HepG2 (cell line): ENCODE results near the gene CD101. TPM values are rescaled to one million over a fixed set of nuclear protein-coding genes. Genes with fewer than 3 reads are reported as not detected.

Experiments used
- ATAC-seq: fragments of 200-7000 bp; cut with Tn5 transposase; 3 replicates; pipeline ENCODE4 v1.9.1; 2020; ENCODE audit warnings: mild to moderate bottlenecking, moderate library complexity
- BruUV-seq: library from RNA; stranded (reverse); fragments of 400-500 nt; replicated peaks from 2 replicates; lab custom pipeline; 2021; lab: Mats Ljungman, UMichigan
- CTCF ChIA-PET: fragments of 300-600 bp; formaldehyde crosslinking; extraction: SDS; loops from one replicate; lab custom pipeline; 2021; ENCODE audit warnings: low total read pairs, inconsistent platforms, low intra/inter-chr PET ratio; lab: Yijun Ruan, JAX
- POLR2A ChIA-PET: fragments of 350-600 bp; sonication (Branson Sonifier 250); formaldehyde crosslinking; loops from one replicate; lab custom pipeline; 2020; ENCODE audit warnings: antibody characterized with exemption, inconsistent platforms; lab: Yijun Ruan, JAX
- DNase-seq: peaks from one replicate; pipeline ENCODE4 v3.0.0-alpha.2; 2015; ENCODE audit warnings: low spot score
- FAIRE-seq: peaks from 3 replicates; lab custom pipeline; 2011; peaks lifted over from hg19 to GRCh38; lab: Jason Lieb, UNC
- H2AFZ ChIP-seq: one replicate; pipeline ENCODE4 v1.6.1; 2011; ENCODE audit warnings: low read length, inconsistent platforms
- H3K27ac ChIP-seq: fragments of 300-600 bp; 3 replicates; pipeline ENCODE4 v1.8.0; 2011; ENCODE audit warnings: mixed run types, mild to moderate bottlenecking, mixed read lengths, low read length, inconsistent platforms; ENCODE audit not compliant: insufficient read depth; ENCODE audit errors: extremely low read length
- H3K27me3 ChIP-seq, 2 experiments: fragments of 200-600 bp in 1 of 2; 2 replicates in 1 of 2; 3 replicates in 1 of 2; pipeline versions ENCODE4 v1.6.0 to v1.8.0; 2011; ENCODE audit warnings: low read length in 2 of 2, mild to moderate bottlenecking in 2 of 2, moderate library complexity in 2 of 2, inconsistent platforms in 1 of 2; ENCODE audit not compliant: insufficient read depth in 2 of 2, control insufficient read depth in 1 of 2
- H3K36me3 ChIP-seq, 2 experiments: fragments of 200-600 bp in 1 of 2; replicated peaks in 1 of 2; 2 replicates in 1 of 2; 3 replicates in 1 of 2; pipeline versions ENCODE4 v1.5.1 to v1.8.0; 2011; ENCODE audit warnings: low read length in 2 of 2, inconsistent platforms in 1 of 2; ENCODE audit not compliant: insufficient read depth in 2 of 2, control insufficient read depth in 1 of 2
- H3K4me1 ChIP-seq: 2 replicates; pipeline ENCODE4 v1.5.1; 2012; ENCODE audit warnings: low read length, inconsistent platforms; ENCODE audit not compliant: insufficient read depth
- H3K4me2 ChIP-seq: 2 replicates; pipeline ENCODE4 v1.6.0; 2011; ENCODE audit warnings: low read depth, low read length, inconsistent platforms
- H3K4me3 ChIP-seq, 3 experiments: fragments of 200-600 bp in 1 of 3; sonication (generic), shearing (Covaris generic) in 1 of 3; replicated peaks in 1 of 3; 2 replicates each; pipeline ENCODE4 v1.5.1; 2011 to 2016; ENCODE audit warnings: low read length in 3 of 3, inconsistent platforms in 2 of 3, low read depth in 2 of 3, mild to moderate bottlenecking in 2 of 3, control low read depth in 1 of 3, mixed read lengths in 1 of 3; ENCODE audit not compliant: insufficient read depth in 1 of 3
- H3K79me2 ChIP-seq: one replicate; pipeline ENCODE4 v1.6.1; 2011; ENCODE audit warnings: low read length, inconsistent platforms; ENCODE audit not compliant: insufficient read depth
- H3K9ac ChIP-seq: 2 replicates; pipeline ENCODE4 v1.6.0; 2011; ENCODE audit warnings: mild to moderate bottlenecking, low read depth, low read length, inconsistent platforms; ENCODE audit not compliant: insufficient read depth
- H3K9me3 ChIP-seq: 2 replicates; pipeline ENCODE4 v1.5.1; 2012; ENCODE audit warnings: mild to moderate bottlenecking, low read length
- H4K20me1 ChIP-seq: 2 replicates; pipeline ENCODE4 v1.6.0; 2011; ENCODE audit warnings: inconsistent platforms, mild to moderate bottlenecking, low read length, moderate library complexity; ENCODE audit not compliant: insufficient read depth
- ARID5B ChIP-seq: IDR thresholded peaks from 2 replicates; pipeline ENCODE4 v1.4.0; 2020; ENCODE audit warnings: mild to moderate bottlenecking, missing genetic modification reagents
- BCL6 ChIP-seq: IDR thresholded peaks from 2 replicates; pipeline ENCODE4 v1.6.1; 2016; ENCODE audit warnings: missing genetic modification reagents, missing compliant biosample characterization
- CBX2 ChIP-seq, 2 experiments: fragments of 200-600 bp in 1 of 2; sonication (generic); formaldehyde crosslinking in 1 of 2; IDR thresholded peaks; 2 replicates each; pipeline versions ENCODE4 v1.7.0 to v1.8.1; 2018 to 2022; ENCODE audit warnings: low read depth in 2 of 2, low read length in 1 of 2, mild to moderate bottlenecking in 1 of 2, missing genetic modification reagents in 1 of 2
- CBX5 ChIP-seq: sonication (generic); formaldehyde crosslinking; IDR thresholded peaks from 2 replicates; pipeline ENCODE4 v1.4.0; 2020; ENCODE audit warnings: missing genetic modification reagents, borderline replicate concordance
- FOXK2 ChIP-seq: fragments of 450-650 bp; IDR thresholded peaks from 2 replicates; pipeline ENCODE4 v1.6.1; 2016
- KAT7 ChIP-seq: IDR thresholded peaks from 2 replicates; pipeline ENCODE4 v1.6.1; 2018; ENCODE audit warnings: borderline replicate concordance, missing compliant biosample characterization
- KLF11 ChIP-seq: IDR thresholded peaks from 2 replicates; pipeline ENCODE4 v1.6.1; 2016; ENCODE audit warnings: missing compliant biosample characterization
- ONECUT2 ChIP-seq: sonication (generic); formaldehyde crosslinking; IDR thresholded peaks from 2 replicates; pipeline ENCODE4 v1.4.0; 2020; ENCODE audit warnings: missing genetic modification reagents
- SETDB1 ChIP-seq: sonication (generic); formaldehyde crosslinking; IDR thresholded peaks from 2 replicates; pipeline ENCODE4 v1.5.1; 2020; ENCODE audit warnings: missing genetic modification reagents, mild to moderate bottlenecking, borderline replicate concordance
- SNAPC5 ChIP-seq: sonication (generic); formaldehyde crosslinking; IDR thresholded peaks from 2 replicates; pipeline ENCODE4 v1.8.1; 2023; ENCODE audit warnings: mild to moderate bottlenecking, missing genetic modification reagents, borderline replicate concordance
- TRIM24 ChIP-seq: sonication (generic); formaldehyde crosslinking; IDR thresholded peaks from 2 replicates; pipeline ENCODE4 v1.8.0; 2022; ENCODE audit warnings: mild to moderate bottlenecking, missing genetic modification reagents
- ZNF383 ChIP-seq: sonication (generic); formaldehyde crosslinking; IDR thresholded peaks from 2 replicates; pipeline ENCODE4 v1.4.0; 2020; ENCODE audit warnings: missing genetic modification reagents, mild to moderate bottlenecking, borderline replicate concordance
- ZNF570 ChIP-seq: sonication (generic); formaldehyde crosslinking; IDR thresholded peaks from 2 replicates; pipeline ENCODE4 v1.4.0; 2020; ENCODE audit warnings: mild to moderate bottlenecking, missing genetic modification reagents, borderline replicate concordance
- ZSCAN21 ChIP-seq: sonication (generic); formaldehyde crosslinking; IDR thresholded peaks from 2 replicates; pipeline ENCODE4 v1.8.0; 2022; ENCODE audit warnings: mild to moderate bottlenecking, missing genetic modification reagents, moderate library complexity, borderline replicate concordance
- WGBS: methylation state at CpG from one replicate; pipeline ENCODE4 v1.1.6; 2017; ENCODE audit warnings: low lambda C conversion rate; 5-methylcytosine and 5-hydroxymethylcytosine counted together
- in situ Hi-C: cut with HindIII; loops from 2 replicates; pipeline ENCODE4 v1.10.0; 2017; ENCODE audit warnings: low pct_unique_long_range_greater_than_20kb; ENCODE audit not compliant: extremely low pct_ligation_motif_present
- intact Hi-C: fragments of 100-400 bp; cut with micrococcal nuclease; formaldehyde crosslinking; loops from one replicate; pipeline ENCODE4 v1.10.0; 2022; ENCODE audit not compliant: unreplicated experiment
- polyA plus RNA-seq, 8 experiments: library from polyadenylated mRNA; depleted of rRNA in 3 of 8; stranded (reverse) in 7 of 8; unstranded in 1 of 8; fragments of >200 nt; fragmentation: Illumina TruSeq in 4 of 8; extraction: Trizol in 4 of 8; gene quantifications; 2 replicates each; pipeline versions ENCODE4 v1.2.1 to v1.2.3, GENCODE V29; 2011 to 2016; ENCODE audit warnings: low read depth in 4 of 8, missing spikeins in 1 of 8, mixed read lengths in 1 of 8; ENCODE audit not compliant: insufficient read depth in 1 of 8
- total RNA-seq, 5 experiments: library from RNA; depleted of rRNA; stranded (reverse); fragments of >200 nt; fragmentation: Illumina TruSeq; extraction: Trizol; gene quantifications; 2 replicates each; pipeline ENCODE4 v1.2.3, GENCODE V29; 2016; ENCODE audit warnings: low read depth in 1 of 5
- TF ChIP-seq, protein P1 (sequence below): sonication (generic); formaldehyde crosslinking; IDR thresholded peaks from 2 replicates; pipeline ENCODE4 v1.8.1; 2022; ENCODE audit warnings: mild to moderate bottlenecking, missing genetic modification reagents
- TF ChIP-seq, protein P2 (sequence below): sonication (generic); formaldehyde crosslinking; IDR thresholded peaks from 2 replicates; pipeline ENCODE4 v1.9.0; 2021; ENCODE audit warnings: missing genetic modification reagents, borderline replicate concordance

CD101 gene
- total and polyA plus RNA-seq, 2 of the 13 experiments (the other 11 are each of a cell fraction or from before 2014, with no cell fraction given) = 0.05 to 0.09 TPM

- TF ChIP-seq FOXK2 = no peak
- no peak for TF ChIP-seq ZSCAN21 (CRISPR knock-in tag)
- TF ChIP-seq CBX5 (CRISPR knock-in tag) = no peak
- TF ChIP-seq ARID5B = no peak
- TF ChIP-seq CBX2 (IDR thresholded peaks at IDR 0.05; ENCODE audit: low read depth, low read length) = no peak
- TF ChIP-seq CBX2 (CRISPR knock-in tag; IDR thresholded peaks at IDR 0.05; ENCODE audit: low read depth) = no peak
- TF ChIP-seq, protein P1, sequence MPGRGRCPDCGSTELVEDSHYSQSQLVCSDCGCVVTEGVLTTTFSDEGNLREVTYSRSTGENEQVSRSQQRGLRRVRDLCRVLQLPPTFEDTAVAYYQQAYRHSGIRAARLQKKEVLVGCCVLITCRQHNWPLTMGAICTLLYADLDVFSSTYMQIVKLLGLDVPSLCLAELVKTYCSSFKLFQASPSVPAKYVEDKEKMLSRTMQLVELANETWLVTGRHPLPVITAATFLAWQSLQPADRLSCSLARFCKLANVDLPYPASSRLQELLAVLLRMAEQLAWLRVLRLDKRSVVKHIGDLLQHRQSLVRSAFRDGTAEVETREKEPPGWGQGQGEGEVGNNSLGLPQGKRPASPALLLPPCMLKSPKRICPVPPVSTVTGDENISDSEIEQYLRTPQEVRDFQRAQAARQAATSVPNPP = no peak
- no peak for TF ChIP-seq KAT7 (CRISPR knock-in tag)
- no peak for TF ChIP-seq ONECUT2
- TF ChIP-seq TRIM24 (CRISPR knock-in tag) = no peak
- no peak for TF ChIP-seq SETDB1 (CRISPR knock-in tag)
- TF ChIP-seq KLF11 = no peak
- TF ChIP-seq ZNF383 = no peak
- TF ChIP-seq ZNF570 (CRISPR knock-in tag) = no peak
- TF ChIP-seq, protein P2, sequence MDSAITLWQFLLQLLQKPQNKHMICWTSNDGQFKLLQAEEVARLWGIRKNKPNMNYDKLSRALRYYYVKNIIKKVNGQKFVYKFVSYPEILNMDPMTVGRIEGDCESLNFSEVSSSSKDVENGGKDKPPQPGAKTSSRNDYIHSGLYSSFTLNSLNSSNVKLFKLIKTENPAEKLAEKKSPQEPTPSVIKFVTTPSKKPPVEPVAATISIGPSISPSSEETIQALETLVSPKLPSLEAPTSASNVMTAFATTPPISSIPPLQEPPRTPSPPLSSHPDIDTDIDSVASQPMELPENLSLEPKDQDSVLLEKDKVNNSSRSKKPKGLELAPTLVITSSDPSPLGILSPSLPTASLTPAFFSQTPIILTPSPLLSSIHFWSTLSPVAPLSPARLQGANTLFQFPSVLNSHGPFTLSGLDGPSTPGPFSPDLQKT (CRISPR knock-in tag) = no peak
- TF ChIP-seq BCL6 (CRISPR knock-in tag) = no peak
- no peak for TF ChIP-seq SNAPC5 (CRISPR knock-in tag)
- TF ChIP-seq, all 625 proteins: peak for 0
These were observed 24.0 kb downstream of the CD101 start for GRCh38 chr1:117025568-117025967.

More at GRCh38 chr1:117025568-117025967, 24.0 kb downstream of the CD101 start:
- in situ Hi-C loops = no loop called here
- CTCF ChIA-PET = no interaction called here
- ATAC-seq (no peak), DNase-seq (no peak), FAIRE-seq (no peak)
- no TSS peak for BruUV-seq
- Histone ChIP-seq H3K36me3 (no peaks in the 10 kb centered on the region), H4K20me1 (no peaks in the 10 kb centered on the region), H3K4me1 (no peaks in the 10 kb centered on the region), H3K9me3 (no peaks in the 10 kb centered on the region), H2AFZ (no peak overlapping the region), H3K4me3 (no peak overlapping the region), H3K27me3 (0 out of 5 replicates have a peak, but pooled peaks cover 0 to 1% of the 10 kb centered on the region in 2 experiments), H3K79me2 (no peaks in the 10 kb centered on the region), H3K9ac (no peak overlapping the region), H3K27ac (no peak overlapping the region), H3K4me2 (no peak overlapping the region)
- POLR2A ChIA-PET = no interaction called here
- 80% methylated on average over 7 of the region's 7 CpGs for WGBS
- intact Hi-C loops = no loop called here
